GM10266 (cell line): ENCODE measurements around the gene EFCAB7.

Experiments
- DNase-seq: peaks from one replicate; pipeline ENCODE4 v3.0.0; 2012; ENCODE audit errors: extremely low spot score
- CTCF ChIP-seq: IDR thresholded peaks from 2 replicates; pipeline ENCODE4 v1.5.1; 2012; ENCODE audit warnings: mild to moderate bottlenecking, low read depth; ENCODE audit not compliant: control insufficient read depth, insufficient read depth; ENCODE audit errors: missing control alignments

Gene EFCAB7

GRCh38 chr1:63501256-63501655, 22.1 kb upstream of the EFCAB7 start:
- TF ChIP-seq CTCF = no peak
- DNase-seq = no peak

- TF ChIP-seq CTCF = no peak
- DNase-seq = no peak
These were observed 16.5 kb upstream of the EFCAB7 start for GRCh38 chr1:63506782-63507181.

GRCh38 chr1:63509718-63510117, 13.6 kb upstream of the EFCAB7 start:
- TF ChIP-seq CTCF = no peak
- no peak for DNase-seq

GRCh38 chr1:63512584-63512983, 10.7 kb upstream of the EFCAB7 start:
- no peak for DNase-seq
- no peak for TF ChIP-seq CTCF

GRCh38 chr1:63516629-63517028, 6.7 kb upstream of the EFCAB7 start:
- TF ChIP-seq CTCF = no peak
- no peak for DNase-seq

- DNase-seq = peak; percentile 2
- TF ChIP-seq CTCF = no peak
These were observed 413 bp downstream of the EFCAB7 start for GRCh38 chr1:63523738-63524137.

GRCh38 chr1:63524201-63524600, 876 bp downstream of the EFCAB7 start:
- TF ChIP-seq CTCF = no peak
- no peak for DNase-seq
